MM.1S (cell line): Measurements from ENCODE around the gene PDE4B.

Source experiments
- DNase-seq: peaks from one replicate; pipeline ENCODE4 v3.0.0-alpha.2; 2015
- H2AFZ ChIP-seq: fragments of 300-600 bp; sonication (generic); 2 replicates; pipeline ENCODE4 v1.6.0; 2016; ENCODE audit warnings: antibody characterized with exemption, low read length
- H3F3A ChIP-seq: fragments of 300-600 bp; sonication (generic); 2 replicates; pipeline ENCODE4 v1.6.1; 2016; ENCODE audit warnings: mild to moderate bottlenecking, antibody characterized with exemption, low read length, moderate library complexity, mixed read lengths; ENCODE audit not compliant: insufficient read depth
- H3K27ac ChIP-seq: fragments of 300-600 bp; sonication (generic); 2 replicates; pipeline ENCODE4 v1.5.1; 2016; ENCODE audit warnings: mild to moderate bottlenecking, low read length
- H3K27me3 ChIP-seq: fragments of 300-600 bp; sonication (generic); replicated peaks from 2 replicates; pipeline ENCODE4 v1.6.0; 2016; ENCODE audit warnings: low read length; ENCODE audit not compliant: insufficient read depth
- H3K36me3 ChIP-seq: fragments of 300-600 bp; sonication (generic); replicated peaks from 2 replicates; pipeline ENCODE4 v1.6.1; 2016; ENCODE audit warnings: mild to moderate bottlenecking, low read length, mixed read lengths; ENCODE audit not compliant: insufficient read depth
- H3K4me1 ChIP-seq: fragments of 300-600 bp; sonication (generic); 2 replicates; pipeline ENCODE4 v1.6.1; 2016; ENCODE audit warnings: low read length, mixed read lengths
- H3K4me2 ChIP-seq: fragments of 300-600 bp; sonication (generic); 2 replicates; pipeline ENCODE4 v1.6.0; 2016; ENCODE audit warnings: low read depth, low read length
- H3K4me3 ChIP-seq: fragments of 300-600 bp; sonication (generic); 2 replicates; pipeline ENCODE4 v1.5.1; 2016; ENCODE audit warnings: low read length, mixed read lengths
- H3K79me2 ChIP-seq: fragments of 300-600 bp; sonication (generic); 2 replicates; pipeline ENCODE4 v1.6.1; 2016; ENCODE audit warnings: mixed run types, low read length, mixed read lengths
- H3K9ac ChIP-seq: fragments of 300-600 bp; sonication (generic); 2 replicates; pipeline ENCODE4 v1.6.1; 2016; ENCODE audit warnings: low read length, mixed read lengths
- H3K9me2 ChIP-seq: fragments of 300-600 bp; sonication (generic); replicated peaks from 2 replicates; pipeline ENCODE4 v1.6.1; 2016; ENCODE audit warnings: mild to moderate bottlenecking, low read length, mixed read lengths; ENCODE audit not compliant: insufficient read depth
- H3K9me3 ChIP-seq: fragments of 300-600 bp; sonication (generic); replicated peaks from 2 replicates; pipeline ENCODE4 v1.6.1; 2016; ENCODE audit warnings: mild to moderate bottlenecking, low read length, mixed read lengths; ENCODE audit not compliant: insufficient read depth
- H4K20me1 ChIP-seq: fragments of 300-600 bp; sonication (generic); 2 replicates; pipeline ENCODE4 v1.6.1; 2016; ENCODE audit warnings: mild to moderate bottlenecking, low read length, moderate library complexity, mixed read lengths; ENCODE audit not compliant: insufficient read depth
- EZH2 ChIP-seq: fragments of 300-600 bp; sonication (generic); optimal IDR thresholded peaks from 2 replicates; pipeline ENCODE3; 2017; ENCODE audit warnings: low read depth, mild to moderate bottlenecking, antibody characterized with exemption, low read length, mixed read lengths
- EZH2phosphoT487 ChIP-seq: fragments of 300-600 bp; sonication (generic); IDR thresholded peaks from 2 replicates; pipeline ENCODE4 v1.6.1; 2018; ENCODE audit warnings: antibody characterized with exemption, low read length
- TF ChIP-seq, protein P1 (sequence below): fragments of 300-600 bp; sonication (generic); IDR thresholded peaks from 2 replicates; pipeline ENCODE4 v1.5.1; 2016; ENCODE audit warnings: antibody characterized with exemption, low read length, mixed read lengths

Gene PDE4B

DNA sequence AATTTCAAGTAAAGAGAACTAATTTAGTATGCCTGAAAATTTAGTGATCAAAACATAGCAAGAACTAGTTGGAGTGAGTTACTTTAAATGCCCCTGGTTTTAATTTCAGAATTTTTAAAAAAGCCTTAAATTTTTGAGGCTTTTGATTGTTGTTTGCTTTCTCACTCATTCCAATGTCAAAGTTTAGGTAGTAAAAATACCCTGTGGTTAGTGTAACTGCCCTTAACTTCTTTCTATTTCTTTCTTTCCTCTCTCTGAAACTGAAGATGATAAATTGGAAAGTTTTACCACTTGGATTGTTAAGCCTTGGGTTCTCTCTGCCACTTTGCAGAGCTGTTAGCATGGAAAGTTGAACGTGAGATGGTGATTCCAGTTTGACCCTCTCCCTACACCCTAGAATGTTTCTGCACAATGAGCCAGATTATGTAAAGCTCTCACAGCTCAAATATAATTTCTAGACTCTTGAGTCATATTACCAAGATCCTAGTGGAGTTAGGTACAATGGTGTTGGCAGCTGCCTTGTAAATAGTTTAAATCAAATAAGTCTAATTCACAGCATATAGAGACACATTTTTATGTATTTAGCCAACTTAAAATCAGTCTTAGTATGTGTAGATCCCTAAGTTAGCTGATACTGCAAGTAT, 548.9 kb downstream of the PDE4B start:
- H3K36me3 ChIP-seq = no peaks in the 10 kb centered on the region
- no peak overlapping the region for H3K4me3 ChIP-seq
- no peaks in the 10 kb centered on the region for H4K20me1 ChIP-seq
- H3K79me2 ChIP-seq = peaks cover 91% of the 10 kb centered on the region
- peak overlapping the region; percentile 33 for H3K4me2 ChIP-seq
- no peaks in the 10 kb centered on the region for H3K9me3 ChIP-seq
- H3K9me2 ChIP-seq = no peaks in the 10 kb centered on the region
- no peak overlapping the region for H3K9ac ChIP-seq
- peaks cover 16% of the 10 kb centered on the region for H3F3A ChIP-seq
- DNase-seq = no peak
- H2AFZ ChIP-seq = no peak overlapping the region
- H3K27me3 ChIP-seq = no peaks in the 10 kb centered on the region
- peaks cover 36% of the 10 kb centered on the region for H3K4me1 ChIP-seq
- peak overlapping the region; percentile 30 for H3K27ac ChIP-seq
- TF ChIP-seq EZH2phosphoT487 (no peak), EZH2 (no peak)
- TF ChIP-seq, protein P1, sequence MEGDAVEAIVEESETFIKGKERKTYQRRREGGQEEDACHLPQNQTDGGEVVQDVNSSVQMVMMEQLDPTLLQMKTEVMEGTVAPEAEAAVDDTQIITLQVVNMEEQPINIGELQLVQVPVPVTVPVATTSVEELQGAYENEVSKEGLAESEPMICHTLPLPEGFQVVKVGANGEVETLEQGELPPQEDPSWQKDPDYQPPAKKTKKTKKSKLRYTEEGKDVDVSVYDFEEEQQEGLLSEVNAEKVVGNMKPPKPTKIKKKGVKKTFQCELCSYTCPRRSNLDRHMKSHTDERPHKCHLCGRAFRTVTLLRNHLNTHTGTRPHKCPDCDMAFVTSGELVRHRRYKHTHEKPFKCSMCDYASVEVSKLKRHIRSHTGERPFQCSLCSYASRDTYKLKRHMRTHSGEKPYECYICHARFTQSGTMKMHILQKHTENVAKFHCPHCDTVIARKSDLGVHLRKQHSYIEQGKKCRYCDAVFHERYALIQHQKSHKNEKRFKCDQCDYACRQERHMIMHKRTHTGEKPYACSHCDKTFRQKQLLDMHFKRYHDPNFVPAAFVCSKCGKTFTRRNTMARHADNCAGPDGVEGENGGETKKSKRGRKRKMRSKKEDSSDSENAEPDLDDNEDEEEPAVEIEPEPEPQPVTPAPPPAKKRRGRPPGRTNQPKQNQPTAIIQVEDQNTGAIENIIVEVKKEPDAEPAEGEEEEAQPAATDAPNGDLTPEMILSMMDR = no peak

DNA sequence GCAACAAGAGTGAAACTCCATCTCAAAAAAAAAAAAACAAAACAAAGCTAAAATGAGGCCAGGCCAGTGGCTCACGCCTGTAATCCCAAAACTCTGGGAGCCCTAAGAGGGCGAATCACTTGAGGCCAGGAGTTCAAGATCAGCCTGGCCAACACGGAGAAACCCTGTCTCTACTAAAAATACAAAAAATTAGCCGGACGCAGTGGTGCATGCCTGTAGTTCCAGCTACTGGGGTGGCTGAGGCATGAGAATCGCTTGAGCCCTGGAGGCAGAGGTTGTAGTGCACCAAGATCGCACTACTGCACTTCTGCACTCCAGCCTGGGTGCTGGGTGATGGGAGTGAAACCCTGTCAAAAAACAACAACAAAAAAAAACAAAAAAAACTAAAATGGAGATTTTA, 550.0 kb downstream of the PDE4B start:
- no peaks in the 10 kb centered on the region for H3K9me2 ChIP-seq
- no peaks in the 10 kb centered on the region for H4K20me1 ChIP-seq
- TF ChIP-seq, protein P1 = no peak
- TF ChIP-seq EZH2 = no peak
- TF ChIP-seq EZH2phosphoT487 = no peak
- no peak overlapping the region for H3K9ac ChIP-seq
- H3K4me2 ChIP-seq = peak overlapping the region; percentile 20; the same call in 1 of the 2 replicates
- peaks cover 91% of the 10 kb centered on the region for H3K79me2 ChIP-seq
- H3K4me1 ChIP-seq = peaks cover 25% of the 10 kb centered on the region
- no peak overlapping the region for H2AFZ ChIP-seq
- DNase-seq = no peak
- no peaks in the 10 kb centered on the region for H3K27me3 ChIP-seq
- H3K4me3 ChIP-seq = no peak overlapping the region
- no peaks in the 10 kb centered on the region for H3K9me3 ChIP-seq
- H3K36me3 ChIP-seq = no peaks in the 10 kb centered on the region
- H3K27ac ChIP-seq = peak overlapping the region; percentile 31; the same call in 1 of the 2 replicates
- H3F3A ChIP-seq = peaks cover 9% of the 10 kb centered on the region

DNA sequence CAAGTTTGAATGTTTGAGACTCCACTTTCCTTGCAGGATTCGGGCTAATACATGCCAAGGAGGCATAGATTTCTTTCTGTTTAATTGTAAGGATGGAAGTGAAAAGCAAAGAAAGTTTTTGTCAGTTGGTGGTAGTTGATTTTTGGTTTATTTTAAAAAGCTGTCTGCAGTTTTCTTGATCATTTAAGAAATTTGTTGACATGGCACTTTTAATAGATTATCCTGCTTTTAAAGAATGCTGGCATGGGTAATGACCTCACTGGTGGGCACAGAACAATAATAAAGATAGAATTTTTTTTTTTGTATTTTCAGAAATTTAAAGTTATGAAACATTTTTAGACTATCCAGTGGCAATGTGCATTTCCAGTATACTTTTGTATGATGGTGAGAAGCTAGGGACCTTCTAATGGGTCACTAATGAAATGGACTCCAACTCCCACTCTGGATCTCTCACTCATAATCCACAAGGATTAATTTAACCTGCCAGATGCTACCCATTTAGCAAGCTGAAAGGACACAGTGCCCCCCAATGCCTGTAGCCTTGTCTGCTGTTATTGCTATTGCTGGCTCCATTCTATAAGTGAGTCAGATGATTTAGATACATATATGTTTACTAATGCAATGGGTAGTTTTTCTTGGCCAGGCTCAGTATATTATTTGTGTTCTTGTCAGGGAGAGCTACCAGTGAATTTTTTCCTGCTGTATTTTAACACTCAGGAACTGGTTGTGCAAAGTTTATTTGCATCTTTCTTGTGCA, 551.1 kb downstream of the PDE4B start:
- no peak for TF ChIP-seq EZH2
- TF ChIP-seq, protein P1 = no peak
- no peak for TF ChIP-seq EZH2phosphoT487
- Histone ChIP-seq H3K4me3 (no peak overlapping the region), H3K4me1 (peaks cover 26% of the 10 kb centered on the region), H3K4me2 (no peak overlapping the region), H3F3A (peaks cover 9% of the 10 kb centered on the region), H3K9ac (no peak overlapping the region), H3K36me3 (no peaks in the 10 kb centered on the region), H3K27ac (no peak overlapping the region), H4K20me1 (no peaks in the 10 kb centered on the region), H3K9me3 (no peaks in the 10 kb centered on the region), H3K79me2 (peaks cover 89% of the 10 kb centered on the region), H2AFZ (no peak overlapping the region), H3K27me3 (no peaks in the 10 kb centered on the region), H3K9me2 (no peaks in the 10 kb centered on the region)
- DNase-seq = no peak
